H1 (cell line): Measurements from ENCODE around the gene HYAL1. TPM values are rescaled to one million over a fixed set of nuclear protein-coding genes. Genes with fewer than 3 reads are reported as not detected.

Experiments
- ATF3 ChIP-seq: IDR thresholded peaks from 2 replicates; pipeline ENCODE4 v1.6.1; 2011; ENCODE audit warnings: low read depth, mild to moderate bottlenecking, low read length; ENCODE audit not compliant: insufficient read depth
- CBX5 ChIP-seq: fragments of 300-800, 300-1000 bp; sonication (generic); IDR thresholded peaks from 2 replicates; pipeline ENCODE4 v1.7.1; 2016; ENCODE audit warnings: antibody characterized with exemption, low read length, low read depth
- CTBP2 ChIP-seq: IDR thresholded peaks from 2 replicates; pipeline ENCODE4 v1.7.0; 2011; ENCODE audit warnings: borderline replicate concordance, mild to moderate bottlenecking, moderate library complexity, mixed read lengths, low read length; ENCODE audit not compliant: insufficient read depth, insufficient read length
- CTCF ChIP-seq, 3 experiments: IDR thresholded peaks; 1 replicate in 2 of 3; 2 replicates in 1 of 3; pipeline versions ENCODE4 v1.5.1 to v1.6.1; 2011; ENCODE audit warnings: low read length in 3 of 3, mild to moderate bottlenecking in 3 of 3, inconsistent platforms in 2 of 3, low read depth in 1 of 3, moderate library complexity in 1 of 3; ENCODE audit not compliant: insufficient read depth in 1 of 3; ENCODE audit errors: control extremely low read depth in 1 of 3
- E2F6 ChIP-seq: IDR thresholded peaks from 2 replicates; pipeline ENCODE4 v1.6.1; 2012; ENCODE audit warnings: inconsistent platforms
- HDAC2 ChIP-seq, 2 experiments: fragments of 300-600 bp in 1 of 2; sonication (generic) in 1 of 2; IDR thresholded peaks; 2 replicates each; pipeline ENCODE4 v1.6.1; 2011 to 2012; ENCODE audit warnings: low read depth in 2 of 2, low read length in 2 of 2, mild to moderate bottlenecking in 2 of 2, moderate library complexity in 2 of 2, borderline replicate concordance in 1 of 2, inconsistent platforms in 1 of 2
- HDAC6 ChIP-seq: IDR thresholded peaks from one replicate; pipeline ENCODE4 v1.7.1; 2012; ENCODE audit warnings: low read depth, mild to moderate bottlenecking, inconsistent platforms, low read length, moderate library complexity
- JUN ChIP-seq: IDR thresholded peaks from 2 replicates; pipeline ENCODE4 v1.6.1; 2011; ENCODE audit warnings: low read depth, mild to moderate bottlenecking, improper control_type of control experiment, low read length
- JUND ChIP-seq: IDR thresholded peaks from 2 replicates; pipeline ENCODE4 v1.6.1; 2011; ENCODE audit warnings: mild to moderate bottlenecking, improper control_type of control experiment, low read length
- KDM1A ChIP-seq: fragments of 200-600, 300-600 bp; sonication (generic); IDR thresholded peaks from 2 replicates; pipeline ENCODE4 v1.7.1; 2016; ENCODE audit warnings: mild to moderate bottlenecking, low read length, borderline replicate concordance
- POU5F1 ChIP-seq: IDR thresholded peaks from 2 replicates; pipeline ENCODE4 v1.6.1; 2011; ENCODE audit warnings: low read depth, mild to moderate bottlenecking, low read length, moderate library complexity
- RAD21 ChIP-seq, 2 experiments: IDR thresholded peaks in 1 of 2; conservative IDR thresholded peaks in 1 of 2; 2 replicates each; pipeline ENCODE4 v1.6.1; 2011; ENCODE audit warnings: low read depth in 2 of 2, low read length in 2 of 2, improper control_type of control experiment in 1 of 2, inconsistent platforms in 1 of 2, mild to moderate bottlenecking in 1 of 2, moderate library complexity in 1 of 2
- RXRA ChIP-seq: IDR thresholded peaks from 2 replicates; pipeline ENCODE4 v1.6.1; 2011; ENCODE audit warnings: low read depth, mild to moderate bottlenecking, low read length, moderate library complexity; ENCODE audit not compliant: insufficient read depth
- SIN3A ChIP-seq, 2 experiments: IDR thresholded peaks in 1 of 2; conservative IDR thresholded peaks in 1 of 2; 2 replicates each; pipeline ENCODE4 v1.6.1; 2011 to 2012; ENCODE audit warnings: low read length in 2 of 2, improper control_type of control experiment in 1 of 2, low read depth in 1 of 2, mild to moderate bottlenecking in 1 of 2
- SIRT6 ChIP-seq: IDR thresholded peaks from one replicate; pipeline ENCODE4 v1.7.1; 2012; ENCODE audit warnings: low read length, inconsistent platforms
- SRF ChIP-seq: IDR thresholded peaks from 2 replicates; pipeline ENCODE4 v1.6.1; 2011; ENCODE audit warnings: mild to moderate bottlenecking, low read depth, low read length, moderate library complexity
- SUZ12 ChIP-seq: fragments of 200-600 bp; sonication (generic); IDR thresholded peaks from 2 replicates; pipeline ENCODE4 v1.6.1; 2012; ENCODE audit warnings: mild to moderate bottlenecking, inconsistent platforms, low read length, moderate library complexity, mixed read lengths
- polyA plus RNA-seq, 7 experiments: library from polyadenylated mRNA; depleted of rRNA in 3 of 7; stranded (reverse) in 5 of 7; unstranded in 2 of 7; fragments of >200 nt in 5 of 7; fragments of 200-250 nt in 2 of 7; gene quantifications; 1 replicate in 5 of 7; 2 replicates in 1 of 7; 4 replicates in 1 of 7; pipeline versions ENCODE4 v1.2.1 to v1.2.3, GENCODE V29; 2011 to 2013; ENCODE audit warnings: missing spikeins in 2 of 7, mixed read lengths in 2 of 7
- total RNA-seq: library from RNA; stranded (reverse); fragmentation: NEBNext Ultra II Directional; extraction: Animal tissue kit (Norgen Biotek cat#: 25700); gene quantifications from 2 replicates; pipeline ENCODE4 v1.2.1, GENCODE V29; 2021

The HYAL1 gene
- total and polyA plus RNA-seq, 2 of the 8 experiments (the other 6 are each of a cell fraction or from before 2014, with no cell fraction given) = 2.0 to 5.4 TPM

GRCh38 chr3:50274371-50275104 lies 28.8 kb downstream of the HYAL1 start (continued):
- TF ChIP-seq HDAC2 (IDR thresholded peaks at IDR 0.05; ENCODE audit: borderline replicate concordance in 1 of 2, low read depth in 2 of 2, low read length in 2 of 2) (0 out of 4 replicates have a peak, but pooled peaks of 1 of the 2 experiments have one; percentile 14), SUZ12 (no peak; the same call in 1 of the 2 replicates), SIN3A (conservative IDR thresholded peaks at IDR 0.05 in 1 of 2, IDR thresholded peaks at IDR 0.05 in 1 of 2; ENCODE audit: low read depth in 1 of 2, low read length in 2 of 2) (peak in 1 of 2 experiments; percentile 51; a peak in 1 of 4 replicates), CBX5 (no peak), KDM1A (no peak), ATF3 (no peak), RXRA (no peak), CTCF (IDR thresholded peaks at IDR 0.05; ENCODE audit: control extremely low read depth in 1 of 3, insufficient read depth in 1 of 3, low read depth in 1 of 3, low read length in 3 of 3) (peak in 2 of 3 experiments; percentile 85 to 93; a peak in 3 of 4 replicates), SIRT6 (no peak), CTBP2 (no peak), JUN (no peak), HDAC6 (no peak), RAD21 (IDR thresholded peaks at IDR 0.05 in 1 of 2, conservative IDR thresholded peaks at IDR 0.05 in 1 of 2; ENCODE audit: low read depth in 2 of 2, low read length in 2 of 2) (peak; percentile 37 to 57), POU5F1 (no peak), JUND (peak; percentile 56), SRF (no peak), E2F6 (peak; percentile 58)
